Lower leg skin (tissue), 3 donors: ENCODE measurements around the gene LIPK.

Source experiments
- CTCF ChIP-seq, 3 donors: fragments of 450-650 bp; IDR thresholded peaks; one replicate each; pipeline ENCODE4 v1.5.1; 2016; ENCODE audit warnings: antibody characterized with exemption in 3 of 3, mild to moderate bottlenecking in 3 of 3, moderate library complexity in 2 of 3
- POLR2A ChIP-seq, 2 donors: fragments of 450-650 bp; IDR thresholded peaks; one replicate each; pipeline ENCODE4 v1.6.1; 2016 to 2017; ENCODE audit warnings: antibody characterized with exemption in 2 of 2, mild to moderate bottlenecking in 1 of 2, moderate library complexity in 1 of 2

GRCh38 chr10:88682491-88682890 lies 23.6 kb upstream of the LIPK start:
- TF ChIP-seq CTCF (IDR thresholded peaks at IDR 0.05) (no peak), POLR2A (IDR thresholded peaks at IDR 0.05) (no peak)
